Stimulated activated CD4-positive, alpha-beta T cell treated with anti-CD3 and anti-CD28 coated beads, Interleukin-15, amount 100 ng/mL, for 1 hour (primary cell): ENCODE data around the gene NKRF.

Source experiments
- DNase-seq, 2 donors: peaks; one replicate each; pipeline ENCODE4 v3.0.0-alpha.2; 2020; ENCODE audit warnings: low read depth in 1 of 2, low spot score in 1 of 2

Gene NKRF

DNA sequence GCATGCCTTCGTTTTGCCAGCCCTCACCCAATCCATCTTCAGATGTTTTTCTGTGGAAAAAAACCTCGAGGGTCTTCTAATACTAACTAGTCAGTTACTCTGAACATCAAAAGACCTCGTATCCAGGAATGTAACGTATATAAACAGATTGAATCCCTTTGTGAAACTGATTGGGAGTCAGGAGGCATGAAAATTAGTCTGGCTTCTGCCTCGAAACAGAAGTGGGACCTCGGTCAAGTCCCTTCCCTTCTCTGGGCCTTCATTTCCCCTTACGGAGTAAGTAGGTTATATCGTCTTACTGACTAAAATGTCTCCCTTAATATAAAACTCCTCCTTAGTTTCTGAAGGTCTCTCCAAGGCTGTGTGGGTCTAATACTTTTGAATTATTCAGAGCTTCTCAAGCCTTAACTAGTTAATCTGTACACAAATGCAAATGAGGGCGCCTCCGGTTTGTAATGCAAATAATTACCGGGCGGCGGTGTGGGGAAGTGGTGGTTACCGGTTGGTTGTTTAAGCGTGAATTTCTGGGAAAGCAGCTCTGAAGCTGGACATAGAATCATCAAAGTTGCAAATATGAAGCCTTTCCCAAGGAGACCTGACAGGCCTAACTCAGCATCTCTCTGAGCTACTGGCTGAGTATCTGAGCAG, 11.4 kb upstream of the NKRF start:
- no peak for DNase-seq

GRCh38 chrX:119614776-119615175, 8.6 kb upstream of the NKRF start:
- DNase-seq = no peak

GRCh38 chrX:119607018-119607389, 780 bp upstream of the NKRF start:
- DNase-seq = no peak

DNA sequence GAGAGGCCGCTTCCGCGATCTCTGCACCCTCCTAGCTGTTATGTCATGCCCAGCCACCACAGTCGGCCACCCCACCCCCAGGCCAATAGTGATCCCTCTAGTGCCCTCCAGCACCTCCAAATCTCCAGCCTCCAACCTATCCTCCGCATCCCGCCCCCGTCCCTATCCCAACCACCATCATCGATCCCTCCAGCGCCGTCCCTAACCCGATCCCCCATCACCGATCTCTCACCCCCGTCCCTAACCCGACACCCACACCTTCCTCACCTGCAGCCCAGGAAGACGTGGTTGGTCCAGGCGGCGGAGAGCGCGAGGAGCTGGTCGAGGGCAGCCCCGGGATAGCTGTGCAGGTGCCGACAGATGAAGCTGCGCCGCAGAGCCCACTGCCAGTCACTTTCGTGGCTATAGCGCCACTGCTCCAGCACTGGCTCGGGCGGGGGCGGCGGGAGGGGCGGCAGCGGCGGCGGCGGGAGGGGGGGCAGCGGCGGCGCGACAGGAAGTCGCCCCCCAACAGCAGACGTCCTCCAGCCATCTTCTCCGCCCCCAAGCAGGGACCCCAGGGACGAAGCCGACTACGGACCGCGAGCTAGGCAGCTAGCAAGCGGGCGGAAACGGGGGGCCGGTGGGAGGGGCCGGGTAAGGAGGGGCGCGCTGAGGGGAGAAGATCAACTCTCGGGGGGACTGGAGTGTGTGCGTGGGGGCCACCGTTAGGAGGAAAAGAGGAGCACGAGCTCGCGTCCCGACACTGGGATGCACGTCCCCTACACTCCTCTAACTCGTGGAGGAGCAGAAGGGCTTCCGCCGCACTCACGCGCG, 552 bp downstream of the NKRF start:
- DNase-seq = peak; percentile 4 to 25

DNA sequence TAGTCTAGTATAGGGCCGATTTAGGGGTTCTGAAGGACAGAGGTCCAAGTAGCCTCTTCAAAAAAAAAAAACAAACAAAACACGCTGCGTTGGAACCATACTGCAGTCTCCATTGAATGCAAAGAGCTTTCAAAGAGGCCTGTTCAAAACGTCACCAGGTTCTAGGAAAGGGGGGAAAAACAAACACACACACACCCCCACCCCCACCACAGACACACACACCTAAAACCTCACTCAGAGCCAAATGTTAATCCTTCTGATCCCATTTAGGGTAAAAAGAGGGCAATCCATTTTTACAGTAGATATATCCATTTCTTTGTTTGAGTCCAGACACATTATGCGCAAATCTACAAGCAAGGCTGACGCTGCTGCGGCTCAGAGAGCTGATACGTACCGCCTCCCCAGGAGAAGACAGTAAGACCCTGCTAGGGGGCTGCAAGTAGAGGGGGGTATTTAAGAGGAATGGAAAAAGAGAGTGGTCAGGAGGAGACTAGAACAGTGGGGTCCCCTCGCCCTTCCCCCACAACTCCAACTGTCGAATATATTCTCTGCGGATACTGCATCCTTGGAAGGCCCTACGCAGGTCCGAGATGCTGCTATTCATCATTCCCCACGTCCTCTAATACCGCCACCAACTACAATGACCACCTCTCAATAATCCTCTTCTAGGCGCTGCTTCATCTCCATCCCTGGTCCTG, 1.3 kb downstream of the NKRF start:
- DNase-seq = no peak

DNA sequence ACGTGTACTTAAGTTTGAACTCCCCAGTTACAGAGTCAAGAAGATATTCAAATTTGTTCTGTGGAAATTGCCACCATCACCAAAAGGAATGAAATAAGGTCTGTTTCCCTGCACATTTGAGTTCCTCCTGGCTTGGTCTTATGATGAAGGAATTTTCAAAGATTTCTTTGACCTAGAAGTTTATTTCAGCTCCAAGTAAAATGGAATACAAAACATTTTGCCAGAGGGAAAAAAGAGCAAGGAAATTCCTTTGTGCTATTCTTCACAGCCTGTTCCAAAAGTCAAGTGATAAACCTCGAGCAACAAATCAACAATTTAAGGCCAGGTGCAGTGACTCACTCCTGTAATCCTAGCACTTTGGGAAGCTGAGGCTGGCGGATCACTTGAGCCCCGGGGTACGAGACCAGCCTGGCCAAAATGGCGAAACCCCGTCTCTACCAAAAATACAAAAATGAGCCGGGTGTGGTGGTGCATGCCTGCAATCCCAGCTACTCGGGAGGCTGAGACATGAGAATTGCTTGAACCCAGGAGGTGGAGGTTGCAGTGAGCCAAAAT, 3.4 kb downstream of the NKRF start:
- DNase-seq = no peak

GRCh38 chrX:119589810-119590209, 16.4 kb downstream of the NKRF start:
- no peak for DNase-seq

DNA sequence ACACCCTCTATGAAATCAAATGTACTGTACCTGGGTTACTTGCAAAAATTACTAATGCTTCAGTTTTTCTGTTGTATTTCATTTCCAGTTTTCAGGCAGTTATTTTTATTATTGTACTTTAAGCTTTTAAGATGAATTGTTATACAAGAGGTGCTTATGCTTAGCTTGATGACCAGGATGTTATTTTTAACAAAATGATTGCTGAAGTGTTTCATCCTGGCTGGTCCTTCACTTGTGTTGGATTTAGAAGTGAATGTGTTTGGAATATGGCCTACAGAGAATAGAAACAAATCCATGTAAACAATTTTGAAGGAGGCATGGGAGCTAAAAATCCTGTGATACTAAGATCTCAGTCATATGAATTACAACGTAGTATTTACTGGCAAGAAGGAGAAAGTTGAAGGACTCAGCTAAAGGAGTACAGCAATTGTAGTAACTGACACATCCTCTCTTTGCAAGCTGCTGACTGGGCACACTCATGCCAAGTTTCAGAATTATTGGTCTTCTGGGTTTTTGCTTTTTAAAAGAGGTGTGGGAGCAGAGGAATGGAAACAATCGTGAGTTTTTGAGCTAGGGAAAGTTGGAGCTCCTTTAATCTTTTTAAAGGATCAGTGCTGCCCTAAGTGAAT, 22.7 kb downstream of the NKRF start:
- no peak for DNase-seq

GRCh38 chrX:119579414-119579813, 26.8 kb downstream of the NKRF start:
- DNase-seq = no peak

DNA sequence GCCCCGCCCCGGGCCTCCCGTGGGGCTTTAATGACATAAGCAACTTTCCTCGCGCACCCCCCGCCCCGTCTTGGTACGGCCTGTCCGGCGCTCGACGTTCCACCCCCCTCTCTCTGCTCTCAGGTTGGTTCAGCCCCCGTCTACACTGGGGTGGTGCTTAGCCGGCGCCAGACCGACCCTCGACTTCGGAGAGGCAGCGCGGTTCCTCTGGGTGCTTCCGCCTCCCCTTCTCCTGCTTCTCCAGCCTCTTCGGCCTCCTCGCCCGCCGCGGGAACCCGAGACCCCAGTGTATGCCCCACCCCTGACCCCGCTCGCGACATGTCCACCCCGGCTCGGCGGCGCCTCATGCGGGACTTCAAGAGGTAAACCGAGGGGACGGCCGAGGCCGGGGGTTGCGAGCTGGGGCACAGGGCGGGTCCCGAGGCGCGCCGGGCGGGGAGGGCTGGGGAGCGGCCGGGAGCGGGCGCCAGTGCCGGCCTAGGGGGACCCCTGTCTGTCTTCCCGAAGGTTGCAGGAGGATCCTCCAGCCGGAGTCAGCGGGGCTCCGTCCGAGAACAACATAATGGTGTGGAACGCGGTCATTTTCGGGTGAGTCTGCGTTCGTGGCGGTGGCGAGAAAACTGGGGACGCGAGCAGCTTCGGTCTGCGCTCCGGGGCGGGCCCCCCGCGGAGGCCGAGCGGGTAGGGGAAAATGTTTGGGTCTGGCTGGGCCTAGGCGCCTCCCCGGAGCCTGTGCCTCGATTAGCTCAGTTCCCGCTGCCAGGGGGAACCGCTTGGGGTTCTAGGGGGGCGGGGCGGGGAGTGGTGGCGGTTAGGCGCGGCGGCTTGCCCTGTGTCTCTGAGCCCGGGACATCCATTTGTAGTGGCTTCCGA, 31.6 kb downstream of the NKRF start, which contains the start of gene UBE2A:
TSS of gene UBE2A (plus strand) at position 170 of the 873 bp plus-strand sequence. CDS start at position 319, 149 bp downstream.
- DNase-seq = peak; percentile 80 to 82

DNA sequence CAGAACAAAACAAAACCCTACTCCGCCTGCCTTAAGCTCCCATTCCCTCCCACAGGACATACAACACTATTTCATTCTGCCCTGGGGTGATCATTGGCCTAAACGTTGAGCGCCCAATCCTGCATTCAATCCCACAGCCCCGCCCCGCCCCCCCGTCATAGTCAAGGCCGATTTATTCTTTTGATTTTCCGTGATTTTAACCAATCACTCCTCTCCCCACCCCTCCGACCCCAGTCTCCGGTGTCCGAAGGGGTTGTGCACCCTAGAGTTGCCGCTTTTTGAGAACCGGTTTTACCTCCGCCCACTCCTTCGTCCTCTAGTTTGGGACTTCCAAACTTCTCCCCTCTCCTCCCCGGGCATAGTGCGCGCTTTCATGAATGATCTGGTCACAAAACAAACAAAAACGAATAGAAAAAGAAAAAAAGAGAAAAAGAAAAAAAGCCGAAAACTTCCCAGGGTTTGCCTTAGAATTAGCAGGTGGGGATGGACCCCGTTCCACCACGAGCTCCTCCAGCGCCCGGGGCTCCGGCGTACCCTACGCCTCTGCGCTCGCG, 32.3 kb downstream of the NKRF start:
- DNase-seq = no peak

GRCh38 chrX:119573222-119573621, 33.0 kb downstream of the NKRF start:
- DNase-seq = no peak

- no peak for DNase-seq
Measured at GRCh38 chrX:119570351-119570835, 35.8 kb downstream of the NKRF start.

DNA sequence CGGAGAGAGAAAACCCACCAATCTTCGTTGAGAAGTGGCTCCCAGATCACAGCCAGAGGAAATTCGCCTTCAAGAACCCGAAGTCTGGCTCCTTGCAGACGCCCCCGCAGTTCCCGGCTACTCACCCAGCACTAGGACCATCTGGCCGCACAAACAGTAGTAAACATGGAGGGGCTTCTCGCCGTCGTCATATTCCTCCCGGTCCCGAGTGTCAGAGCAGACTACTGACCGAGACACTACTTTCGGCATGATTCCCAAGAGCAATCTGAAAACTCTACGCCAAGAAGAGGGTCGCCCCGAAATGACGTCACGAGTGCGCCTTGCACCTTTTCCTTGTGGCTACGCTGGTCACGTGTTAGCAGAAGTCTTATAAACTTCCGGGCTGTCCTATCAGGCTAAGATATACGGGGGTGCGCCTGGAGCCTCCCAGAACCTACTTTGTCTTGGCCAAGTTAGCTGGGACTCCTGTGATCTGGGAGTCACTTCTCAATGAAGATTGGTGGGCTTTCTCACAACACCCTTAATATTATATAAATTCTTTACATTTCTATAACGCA, 41.0 kb downstream of the NKRF start, which contains the start of gene STEEP1:
TSS of gene STEEP1 (minus strand) at position 303 of the 557 bp plus-strand sequence. CDS start at position 249, 54 bp downstream.
- peak; percentile 54 to 67 for DNase-seq

DNA sequence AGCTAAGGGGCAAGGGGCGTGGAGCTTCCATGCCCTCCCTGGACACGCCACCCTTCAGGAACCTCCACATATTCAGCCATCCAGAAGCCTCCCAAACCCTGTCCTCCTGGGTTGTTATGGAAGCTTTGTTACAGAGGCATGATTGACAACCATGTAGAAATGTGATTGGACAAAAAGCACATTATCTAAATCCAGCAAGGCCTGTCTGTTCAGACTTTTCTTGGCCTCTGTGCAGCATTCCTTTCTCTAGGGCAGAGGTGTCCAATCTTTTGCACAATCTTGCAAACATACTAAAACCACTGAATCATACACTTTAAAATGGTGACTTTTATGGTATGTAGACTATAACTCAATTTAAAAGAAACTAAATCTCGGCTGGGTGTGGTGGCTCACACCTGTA, 53.7 kb downstream of the NKRF start:
- DNase-seq = no peak

DNA sequence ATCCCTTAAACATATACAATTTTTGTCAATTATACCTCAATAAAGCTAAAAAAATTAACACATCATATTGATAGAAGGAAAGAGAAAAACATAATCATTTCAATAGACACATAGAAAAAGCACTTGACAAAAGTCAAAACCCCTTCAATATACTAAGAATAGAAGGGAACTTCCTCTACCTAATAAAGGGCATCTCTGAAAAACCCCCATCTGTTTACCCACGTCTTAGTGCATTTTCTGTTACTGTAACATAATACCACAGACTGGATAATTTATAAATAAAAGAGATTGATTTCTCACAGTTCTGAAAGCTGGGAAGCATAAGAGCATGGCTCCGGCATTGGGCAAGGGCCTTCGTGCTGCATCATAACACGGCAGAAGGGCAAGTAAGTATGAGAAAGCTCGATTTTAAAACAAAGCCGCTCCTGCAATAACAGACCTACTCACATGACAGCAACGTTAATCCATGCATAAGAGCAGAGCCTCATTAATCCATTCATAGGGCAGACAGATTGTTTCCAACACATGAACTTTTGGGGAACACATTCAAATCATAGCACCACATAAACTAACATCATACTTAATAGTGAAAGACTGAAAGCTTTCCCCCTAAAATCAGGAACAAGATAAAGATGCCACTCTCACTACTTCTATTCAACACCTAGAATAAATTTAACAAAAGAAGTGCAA, 56.8 kb downstream of the NKRF start:
- DNase-seq = no peak

DNA sequence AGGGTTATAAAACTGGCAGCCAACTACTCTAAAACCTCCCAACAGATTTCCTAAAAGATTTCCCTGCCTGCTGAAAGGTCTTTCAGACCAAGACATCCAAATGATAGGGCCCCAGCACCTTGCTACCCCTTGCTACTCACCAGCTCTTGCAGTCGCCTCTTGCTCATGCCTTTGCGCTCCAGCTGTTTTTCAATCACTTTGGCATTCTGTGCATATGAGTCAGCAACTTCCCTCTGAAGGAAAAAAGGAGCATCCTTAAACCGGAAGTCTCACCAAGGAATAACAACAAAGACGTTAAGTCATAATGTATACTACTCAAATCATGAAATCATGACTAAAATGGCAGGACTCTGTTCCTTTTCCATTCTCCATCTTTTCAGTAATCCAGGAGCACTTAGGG, 65.0 kb downstream of the NKRF start:
- DNase-seq = no peak

GRCh38 chrX:119539872-119540271, 66.4 kb downstream of the NKRF start:
- no peak for DNase-seq
